Activated T-helper 2 cell treated with anti-CD3 and anti-CD28 coated beads, Interferon-gamma antibody, Interleukin-2, Interleukin-4, amounts not matched to agents 10 μg/mL and 5 μg/mL and 100 μg/mL, durations not matched to agents 14 hours and 24 hours and 36 hours (primary cell): ENCODE measurements around the gene LDB2. TPM values are rescaled to one million over a fixed set of nuclear protein-coding genes. Genes with fewer than 3 reads are reported as not detected.
"Not testable (repeated sequence)": the region's sequence is repeated elsewhere in the genome, so short reads cannot be mapped to it uniquely, and the experiment has no call there.

Source experiments
- DNase-seq: peaks from one replicate; pipeline ENCODE4 v3.0.0; 2021; ENCODE audit warnings: low spot score
- H3K27ac Mint-ChIP-seq: one replicate; pipeline ENCODE4 v1.8.0; 2021; ENCODE audit warnings: mixed read lengths
- H3K27me3 Mint-ChIP-seq: one replicate; pipeline ENCODE4 v1.8.0; 2021; ENCODE audit warnings: low read depth, mixed read lengths
- H3K36me3 Mint-ChIP-seq: one replicate; pipeline ENCODE4 v1.8.0; 2021; ENCODE audit warnings: low read depth, mixed read lengths
- H3K4me1 Mint-ChIP-seq: one replicate; pipeline ENCODE4 v1.8.0; 2021; ENCODE audit warnings: low read depth, mixed read lengths
- H3K4me3 Mint-ChIP-seq: one replicate; pipeline ENCODE4 v1.8.0; 2021; ENCODE audit warnings: low read depth, mild to moderate bottlenecking, moderate library complexity, mixed read lengths
- H3K9me3 Mint-ChIP-seq: one replicate; pipeline ENCODE4 v1.8.0; 2021; ENCODE audit warnings: mixed read lengths
- intact Hi-C: fragments of 100-400 bp; cut with micrococcal nuclease; formaldehyde crosslinking; loops from one replicate; pipeline ENCODE4 v1.15.1; 2023
- total RNA-seq: library from RNA; stranded (reverse); gene quantifications from 2 replicates; pipeline ENCODE4 v1.2.3, GENCODE V29; 2022

The LDB2 gene
- total RNA-seq, 1 donor from 2014 or later: not detected

DNA sequence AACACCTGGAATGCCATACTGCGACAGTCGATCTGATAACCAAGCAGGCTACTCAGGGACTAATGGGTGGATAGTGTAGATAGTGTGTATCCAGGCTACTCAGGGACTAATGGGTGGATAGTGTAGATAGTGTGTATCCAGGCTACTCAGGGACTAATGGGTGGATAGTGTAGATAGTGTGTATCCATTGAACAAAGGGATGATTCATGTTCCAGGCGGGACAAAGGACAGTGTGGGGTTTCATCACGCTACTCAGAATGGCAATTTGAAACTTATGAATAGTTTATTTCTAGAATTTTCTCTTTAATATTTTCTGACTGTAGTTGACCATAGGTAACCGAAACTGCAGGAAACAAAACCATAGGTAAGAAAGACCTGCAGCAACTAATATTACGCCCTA is 374.9 kb downstream of the LDB2 start:
- DNase-seq, H3K4me3 Mint-ChIP-seq, H3K9me3 Mint-ChIP-seq, H3K27ac Mint-ChIP-seq, H3K36me3 Mint-ChIP-seq, H3K4me1 Mint-ChIP-seq, H3K27me3 Mint-ChIP-seq, intact Hi-C loops: not testable (repeated sequence)

DNA sequence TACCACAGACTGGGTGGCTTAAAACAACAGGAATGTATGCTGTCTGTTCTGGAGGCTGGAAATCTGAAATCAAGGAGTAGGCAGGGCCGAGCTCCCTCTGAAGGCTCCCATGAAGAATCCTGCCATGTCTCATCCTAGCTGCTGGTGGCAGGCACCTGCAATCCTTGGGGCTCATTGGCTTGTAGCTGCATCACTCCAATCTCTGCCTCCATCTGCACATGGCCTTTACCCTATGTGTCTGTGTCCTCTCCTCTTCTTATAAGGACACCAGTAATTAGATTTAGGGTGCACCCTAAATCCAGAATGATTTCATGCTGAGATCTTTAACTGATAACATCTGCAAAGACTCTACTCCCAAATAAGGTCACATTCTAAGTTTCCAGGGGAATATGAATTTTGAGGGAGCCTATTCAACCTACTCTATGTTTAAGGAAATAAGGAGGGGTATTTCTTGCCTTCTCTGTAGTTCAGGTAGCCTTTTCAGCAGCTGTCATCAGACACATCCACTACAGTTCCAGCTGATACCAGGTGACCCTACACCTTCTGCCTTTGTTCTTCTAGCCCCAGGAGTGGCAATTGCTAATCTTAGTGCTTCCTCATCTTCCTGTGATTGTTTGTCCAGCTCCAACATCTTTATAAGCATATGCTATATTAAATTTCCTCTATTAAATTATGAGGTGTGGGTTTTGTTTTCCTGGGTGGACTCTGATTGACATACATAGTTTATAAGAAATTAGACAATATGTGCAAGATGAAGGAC is 377.1 kb downstream of the LDB2 start:
- Mint-ChIP-seq H3K9me3 (no peaks in the 10 kb centered on the region), H3K4me3 (no peak overlapping the region), H3K27ac (no peak overlapping the region), H3K27me3 (no peaks in the 10 kb centered on the region), H3K36me3 (no peaks in the 10 kb centered on the region), H3K4me1 (no peaks in the 10 kb centered on the region)
- intact Hi-C loops: no loop called here
- DNase-seq: no peak

DNA sequence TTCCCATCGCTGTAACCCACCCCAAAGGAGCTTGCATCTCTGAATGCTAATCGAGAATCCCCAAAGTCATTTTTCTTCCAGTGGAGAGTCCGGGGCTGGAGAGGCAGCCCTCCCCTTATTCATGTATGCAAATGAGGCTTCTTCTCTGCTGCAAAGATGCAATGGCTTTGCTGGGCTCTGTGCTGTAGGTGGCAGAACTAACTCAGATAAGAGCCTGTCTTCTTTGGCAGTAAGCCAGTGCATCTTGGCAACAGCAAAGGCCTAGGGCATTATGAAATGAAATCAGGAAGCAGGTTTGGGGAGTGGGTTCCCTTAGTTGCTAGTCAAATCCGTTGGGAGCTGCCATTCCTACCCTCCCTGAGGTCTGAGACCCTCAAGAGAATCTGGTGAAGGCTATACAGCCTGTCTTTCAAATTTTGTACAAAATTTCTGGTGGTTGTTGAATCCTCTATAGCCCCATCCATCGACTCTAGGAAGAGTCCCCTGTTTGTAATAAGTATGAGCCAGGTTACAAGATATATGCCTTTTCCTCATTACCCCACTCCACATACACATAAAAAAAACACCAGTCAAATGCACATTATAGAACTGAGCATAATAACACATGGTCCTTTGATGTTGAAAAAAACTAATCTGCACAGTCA is 381.5 kb downstream of the LDB2 start:
- Mint-ChIP-seq H3K4me3 (no peak overlapping the region), H3K36me3 (no peaks in the 10 kb centered on the region), H3K27me3 (no peaks in the 10 kb centered on the region), H3K27ac (no peak overlapping the region), H3K9me3 (no peaks in the 10 kb centered on the region), H3K4me1 (no peaks in the 10 kb centered on the region)
- intact Hi-C loops: no loop called here
- DNase-seq: no peak

DNA sequence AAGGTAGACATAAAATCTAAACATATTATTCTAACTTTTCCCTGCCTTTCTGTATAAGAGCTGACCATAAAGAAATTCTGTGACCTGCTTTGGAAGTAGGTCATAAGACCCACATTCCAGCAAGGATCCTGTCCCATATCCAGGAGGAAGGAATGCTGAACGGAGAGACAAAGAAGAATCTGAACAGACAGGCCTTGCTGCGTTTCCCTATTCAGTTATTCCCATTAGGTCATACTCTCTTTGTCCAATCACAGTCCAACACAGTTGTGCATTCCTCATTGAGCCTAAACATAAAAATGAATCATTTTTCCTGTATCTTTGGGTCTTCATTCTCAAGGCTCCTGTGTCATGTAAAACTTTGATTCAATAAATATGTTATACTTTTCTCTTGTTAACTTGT is 384.6 kb downstream of the LDB2 start:
- H3K27ac Mint-ChIP-seq: no peak overlapping the region
- H3K27me3 Mint-ChIP-seq: no peaks in the 10 kb centered on the region
- H3K4me3 Mint-ChIP-seq: no peak overlapping the region
- DNase-seq: no peak
- H3K36me3 Mint-ChIP-seq: no peaks in the 10 kb centered on the region
- intact Hi-C loops: no loop called here
- no peaks in the 10 kb centered on the region for H3K9me3 Mint-ChIP-seq
- no peaks in the 10 kb centered on the region for H3K4me1 Mint-ChIP-seq

DNA sequence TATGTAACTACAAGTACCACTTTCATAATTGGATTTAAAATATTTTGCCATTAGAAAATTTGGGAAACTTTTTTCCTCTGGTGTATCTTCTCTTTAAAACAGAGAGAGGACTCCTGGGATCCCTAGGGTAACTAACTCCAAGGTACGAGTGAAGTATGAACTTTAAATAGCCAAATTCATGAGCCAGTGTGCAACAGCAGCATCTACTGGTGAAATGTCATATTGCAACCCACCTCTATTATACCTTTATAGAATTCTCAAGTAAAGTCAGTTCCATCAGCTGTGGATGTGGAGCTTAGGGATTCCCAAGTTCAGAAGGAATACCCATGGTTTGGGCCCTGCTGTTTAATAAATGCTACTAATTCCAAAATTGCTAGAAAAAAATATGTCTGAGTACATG is 389.5 kb downstream of the LDB2 start:
- no peak overlapping the region for H3K27ac Mint-ChIP-seq
- H3K36me3 Mint-ChIP-seq: no peaks in the 10 kb centered on the region
- H3K4me1 Mint-ChIP-seq: no peaks in the 10 kb centered on the region
- no peaks in the 10 kb centered on the region for H3K27me3 Mint-ChIP-seq
- DNase-seq: no peak
- intact Hi-C loops: no loop called here
- H3K4me3 Mint-ChIP-seq: no peak overlapping the region
- peaks cover 4% of the 10 kb centered on the region for H3K9me3 Mint-ChIP-seq

DNA sequence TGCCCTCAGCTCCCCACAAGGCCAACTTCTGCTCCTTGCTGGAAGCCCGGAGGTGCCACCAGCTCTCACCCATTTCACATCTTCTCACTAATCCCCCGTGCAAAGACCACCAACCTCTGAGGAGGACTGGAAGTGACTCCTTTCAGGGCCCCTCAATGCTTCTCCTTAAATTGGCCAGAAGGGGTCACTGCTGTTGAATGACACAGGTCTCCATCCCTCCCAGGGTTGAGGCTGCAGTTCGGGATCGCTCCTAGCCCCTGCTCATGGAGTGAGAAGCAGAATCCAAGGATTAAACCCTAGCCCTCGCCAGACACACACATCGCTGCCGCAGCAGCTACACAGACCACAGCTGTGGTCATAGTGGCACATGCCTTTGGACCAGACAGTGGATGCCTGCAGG is 392.7 kb downstream of the LDB2 start:
- H3K4me1 Mint-ChIP-seq: no peaks in the 10 kb centered on the region
- DNase-seq: no peak
- intact Hi-C loops: no loop called here
- H3K9me3 Mint-ChIP-seq: peaks cover 4% of the 10 kb centered on the region
- no peak overlapping the region for H3K27ac Mint-ChIP-seq
- no peaks in the 10 kb centered on the region for H3K36me3 Mint-ChIP-seq
- no peak overlapping the region for H3K4me3 Mint-ChIP-seq
- no peaks in the 10 kb centered on the region for H3K27me3 Mint-ChIP-seq

DNA sequence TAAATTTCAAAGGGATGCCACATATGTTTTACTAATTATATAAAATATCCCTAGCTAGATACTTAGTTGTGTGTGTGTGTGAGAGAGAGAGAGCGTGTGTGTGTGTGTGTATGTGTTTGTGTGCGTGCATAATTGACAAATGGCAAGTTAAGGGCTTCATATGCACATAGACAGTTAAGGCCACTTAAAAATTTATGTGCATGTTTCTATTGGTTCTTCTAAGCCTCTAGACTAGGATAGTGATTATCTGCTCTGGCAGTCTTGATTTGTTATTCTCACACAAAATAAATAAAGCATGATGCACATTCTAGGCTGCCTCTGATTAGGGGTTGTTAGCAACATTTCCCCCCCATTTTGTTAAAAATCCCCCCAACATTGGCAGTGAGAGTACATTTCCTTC is 393.2 kb downstream of the LDB2 start:
- no peak for DNase-seq
- intact Hi-C loops: no loop called here
- H3K4me3 Mint-ChIP-seq: no peak overlapping the region
- no peaks in the 10 kb centered on the region for H3K36me3 Mint-ChIP-seq
- peaks cover 4% of the 10 kb centered on the region for H3K9me3 Mint-ChIP-seq
- H3K27ac Mint-ChIP-seq: no peak overlapping the region
- no peaks in the 10 kb centered on the region for H3K4me1 Mint-ChIP-seq
- H3K27me3 Mint-ChIP-seq: no peaks in the 10 kb centered on the region

DNA sequence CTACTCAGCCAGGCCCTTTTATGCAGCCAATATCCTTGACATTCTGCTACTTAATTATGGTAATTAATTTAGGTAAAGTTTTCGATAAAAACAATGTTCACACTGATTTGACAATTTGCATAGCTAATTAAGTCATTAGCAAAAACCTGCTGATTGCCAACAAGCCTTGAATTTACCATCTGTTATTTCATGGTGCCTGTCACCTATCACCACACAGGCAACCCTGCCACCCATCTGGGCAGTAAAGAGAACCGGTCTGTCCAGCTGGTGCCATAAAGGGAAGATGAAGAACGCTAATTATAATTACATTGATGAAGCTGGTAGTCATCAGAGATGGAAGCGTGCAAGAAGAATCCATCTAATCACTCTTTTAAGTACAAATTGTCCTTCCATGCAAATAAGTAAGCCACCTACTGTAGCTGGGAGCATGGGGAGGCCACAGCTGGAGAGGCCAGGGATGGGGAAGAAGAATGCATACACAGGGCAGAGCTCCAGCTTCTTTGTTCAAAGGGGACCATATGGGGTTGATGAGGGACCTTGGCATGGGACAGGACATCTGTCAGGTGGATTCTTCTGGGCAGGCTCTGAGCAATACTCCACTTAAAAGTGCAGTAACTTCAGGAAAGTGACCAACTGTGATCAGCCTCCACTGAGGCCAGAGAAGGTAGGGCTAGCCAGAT is 394.9 kb downstream of the LDB2 start:
- intact Hi-C loops: no loop called here
- no peaks in the 10 kb centered on the region for H3K4me1 Mint-ChIP-seq
- no peak overlapping the region for H3K4me3 Mint-ChIP-seq
- H3K36me3 Mint-ChIP-seq: no peaks in the 10 kb centered on the region
- H3K27ac Mint-ChIP-seq: no peak overlapping the region
- H3K27me3 Mint-ChIP-seq: no peaks in the 10 kb centered on the region
- peaks cover 3% of the 10 kb centered on the region for H3K9me3 Mint-ChIP-seq
- no peak for DNase-seq

DNA sequence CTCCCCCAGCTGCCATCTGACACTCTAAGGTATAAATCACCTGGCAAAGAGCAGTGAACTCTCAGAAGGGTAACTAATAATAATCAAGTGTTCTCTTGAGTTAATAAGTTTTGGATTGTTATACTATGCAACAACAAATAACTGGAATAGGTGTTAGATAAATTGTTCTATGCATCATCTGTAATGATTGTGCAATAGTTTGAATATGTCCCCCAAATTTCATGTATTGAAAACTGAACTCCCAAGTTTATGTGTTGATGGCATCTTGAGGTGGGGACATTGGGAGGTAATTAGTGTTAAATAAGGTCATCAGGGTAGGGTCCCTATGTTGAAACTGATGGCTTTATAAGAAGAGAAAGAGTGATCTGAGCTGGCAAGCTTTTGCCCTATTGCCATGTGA is 399.5 kb downstream of the LDB2 start:
- DNase-seq: no peak
- H3K27ac Mint-ChIP-seq: no peak overlapping the region
- no peaks in the 10 kb centered on the region for H3K27me3 Mint-ChIP-seq
- no peaks in the 10 kb centered on the region for H3K4me1 Mint-ChIP-seq
- H3K4me3 Mint-ChIP-seq: no peak overlapping the region
- intact Hi-C loops: no loop called here
- H3K9me3 Mint-ChIP-seq: no peaks in the 10 kb centered on the region
- H3K36me3 Mint-ChIP-seq: no peaks in the 10 kb centered on the region

DNA sequence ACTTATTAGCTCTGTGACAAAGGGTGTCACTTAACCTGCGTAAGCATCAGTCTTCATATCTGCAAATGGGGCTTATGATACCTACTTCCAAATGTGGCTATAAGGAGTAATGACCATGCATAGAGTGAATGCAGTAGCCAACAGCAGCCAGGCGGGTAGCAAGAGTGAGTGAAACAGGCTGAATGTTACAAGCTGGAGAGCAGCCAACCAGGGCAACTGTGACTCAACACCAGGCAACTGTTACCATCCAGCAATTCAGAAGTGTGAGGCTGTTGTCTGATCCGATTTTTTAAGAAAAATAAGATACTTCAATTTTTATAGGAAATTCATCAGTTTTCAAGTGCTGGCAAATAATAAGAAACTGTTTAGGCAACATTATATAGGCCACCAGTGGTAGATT is 401.9 kb downstream of the LDB2 start:
- Mint-ChIP-seq H3K36me3 (no peaks in the 10 kb centered on the region), H3K4me1 (no peaks in the 10 kb centered on the region), H3K27ac (no peak overlapping the region), H3K9me3 (no peaks in the 10 kb centered on the region), H3K4me3 (no peak overlapping the region), H3K27me3 (no peaks in the 10 kb centered on the region)
- DNase-seq: no peak
- intact Hi-C loops: no loop called here

DNA sequence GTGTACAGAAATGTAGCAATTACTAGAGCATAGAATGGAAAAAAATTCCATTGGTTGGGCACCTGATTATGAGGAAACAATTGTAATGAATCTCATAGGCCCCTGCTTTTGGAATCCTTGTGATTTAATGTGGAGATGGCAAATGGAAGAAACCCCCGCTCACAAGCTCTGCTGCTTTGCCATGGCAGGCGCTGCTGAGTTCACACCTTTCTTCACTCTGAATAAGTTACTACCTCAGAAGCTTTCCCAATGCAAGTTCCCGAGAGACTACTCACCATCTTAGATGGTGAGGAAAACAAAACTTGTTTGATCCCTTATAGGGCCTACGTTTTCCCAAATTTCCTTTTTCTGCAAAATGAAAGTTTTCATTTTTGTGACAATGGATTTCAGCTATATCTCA is 405.6 kb downstream of the LDB2 start:
- Mint-ChIP-seq H3K27ac (no peak overlapping the region), H3K4me1 (no peaks in the 10 kb centered on the region), H3K27me3 (no peaks in the 10 kb centered on the region), H3K4me3 (no peak overlapping the region), H3K9me3 (no peaks in the 10 kb centered on the region), H3K36me3 (no peaks in the 10 kb centered on the region)
- intact Hi-C loops: no loop called here
- DNase-seq: no peak

DNA sequence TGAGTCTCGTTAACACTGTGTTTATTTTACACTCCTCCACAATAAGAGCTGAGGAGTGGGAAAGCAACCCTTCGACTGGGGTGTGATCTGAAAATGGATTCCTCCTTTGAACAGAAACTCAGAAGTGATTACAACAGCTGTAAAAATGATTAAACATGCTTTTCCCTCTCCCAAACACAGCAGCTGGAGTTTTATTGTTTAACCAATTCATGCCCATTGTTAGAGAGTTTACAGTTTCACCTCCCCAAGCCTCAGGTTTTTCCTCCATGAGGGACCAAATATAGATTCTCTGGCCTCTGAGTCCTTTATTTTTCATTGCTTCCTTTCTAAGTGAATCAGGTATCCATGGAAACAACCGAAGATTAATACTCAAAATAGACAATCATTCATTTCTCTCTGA is 409.2 kb downstream of the LDB2 start:
- intact Hi-C loops: no loop called here
- H3K27me3 Mint-ChIP-seq: no peaks in the 10 kb centered on the region
- H3K9me3 Mint-ChIP-seq: no peaks in the 10 kb centered on the region

DNA sequence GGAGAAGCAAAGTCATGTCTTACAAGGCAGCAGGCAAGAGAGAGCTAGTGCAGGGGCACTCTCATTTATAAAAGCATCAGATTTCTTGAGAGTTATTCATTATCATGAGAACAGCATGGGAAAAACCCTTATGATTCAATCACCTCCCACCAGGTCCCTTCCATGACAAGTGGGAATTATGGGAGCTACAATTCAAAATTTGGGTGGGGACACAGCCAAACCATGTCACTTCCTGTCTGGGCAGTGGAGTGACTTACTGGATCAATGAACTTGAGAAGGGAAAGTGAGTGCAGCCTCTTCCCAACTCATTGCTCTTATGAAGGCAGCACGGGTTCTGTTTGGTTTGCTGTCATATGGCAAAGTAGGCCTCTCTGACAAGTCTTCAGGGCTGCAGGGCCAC is 410.4 kb downstream of the LDB2 start:
- no peaks in the 10 kb centered on the region for H3K36me3 Mint-ChIP-seq
- no peaks in the 10 kb centered on the region for H3K9me3 Mint-ChIP-seq

More for the DNA sequence above, 409.2 kb downstream of the LDB2 start:
- Mint-ChIP-seq H3K36me3 (no peaks in the 10 kb centered on the region), H3K4me1 (no peaks in the 10 kb centered on the region), H3K27ac (no peak overlapping the region), H3K4me3 (no peak overlapping the region)
- no peak for DNase-seq

More for the DNA sequence above, 410.4 kb downstream of the LDB2 start:
- no peak for DNase-seq
- intact Hi-C loops: no loop called here
- Mint-ChIP-seq H3K27ac (no peak overlapping the region), H3K4me3 (no peak overlapping the region), H3K27me3 (no peaks in the 10 kb centered on the region), H3K4me1 (no peaks in the 10 kb centered on the region)
